Fibroblast of pulmonary artery (primary cell): Measurements from ENCODE around the gene MOB3C.
A peak's percentile ranks its signal among the peaks of the same experiment; 100 is the strongest.
"Not testable (repeated sequence)": the region's sequence is repeated elsewhere in the genome, so short reads cannot be mapped to it uniquely, and the experiment has no call there.

Experiments
- DNase-seq: peaks from one replicate; pipeline ENCODE4 v3.0.0-alpha.2; 2010; ENCODE audit warnings: low read depth
- H3K4me3 ChIP-seq: replicated peaks from 2 replicates; pipeline ENCODE4 v1.5.1; 2011; ENCODE audit warnings: low read depth, mild to moderate bottlenecking, control low read depth, low read length, moderate library complexity
- TF ChIP-seq, protein P1 (sequence below): IDR thresholded peaks from 2 replicates; pipeline ENCODE4 v1.5.1; 2011; ENCODE audit warnings: mild to moderate bottlenecking, control low read depth, low read length, inconsistent platforms; ENCODE audit errors: missing control alignments

Gene MOB3C

DNA sequence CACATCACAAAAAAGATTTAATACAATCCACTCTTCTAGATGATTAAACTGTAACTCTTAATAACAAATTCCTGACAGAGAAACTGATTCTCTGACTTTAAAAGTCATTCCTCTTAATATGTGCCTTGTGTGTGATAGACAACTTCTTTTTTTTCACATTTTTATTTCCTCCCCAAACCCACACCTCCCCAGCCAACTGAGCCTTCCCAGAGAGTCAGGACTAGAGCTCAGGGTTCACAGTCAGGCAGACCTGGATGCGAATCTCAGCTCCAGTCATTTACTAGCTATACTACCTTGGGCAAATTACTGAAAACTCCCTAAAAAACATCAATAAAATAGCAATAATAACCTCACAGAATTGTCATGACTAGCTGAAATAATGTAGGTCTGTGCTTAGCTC lies 37.4 kb upstream of the MOB3C start:
- TF ChIP-seq, protein P1, sequence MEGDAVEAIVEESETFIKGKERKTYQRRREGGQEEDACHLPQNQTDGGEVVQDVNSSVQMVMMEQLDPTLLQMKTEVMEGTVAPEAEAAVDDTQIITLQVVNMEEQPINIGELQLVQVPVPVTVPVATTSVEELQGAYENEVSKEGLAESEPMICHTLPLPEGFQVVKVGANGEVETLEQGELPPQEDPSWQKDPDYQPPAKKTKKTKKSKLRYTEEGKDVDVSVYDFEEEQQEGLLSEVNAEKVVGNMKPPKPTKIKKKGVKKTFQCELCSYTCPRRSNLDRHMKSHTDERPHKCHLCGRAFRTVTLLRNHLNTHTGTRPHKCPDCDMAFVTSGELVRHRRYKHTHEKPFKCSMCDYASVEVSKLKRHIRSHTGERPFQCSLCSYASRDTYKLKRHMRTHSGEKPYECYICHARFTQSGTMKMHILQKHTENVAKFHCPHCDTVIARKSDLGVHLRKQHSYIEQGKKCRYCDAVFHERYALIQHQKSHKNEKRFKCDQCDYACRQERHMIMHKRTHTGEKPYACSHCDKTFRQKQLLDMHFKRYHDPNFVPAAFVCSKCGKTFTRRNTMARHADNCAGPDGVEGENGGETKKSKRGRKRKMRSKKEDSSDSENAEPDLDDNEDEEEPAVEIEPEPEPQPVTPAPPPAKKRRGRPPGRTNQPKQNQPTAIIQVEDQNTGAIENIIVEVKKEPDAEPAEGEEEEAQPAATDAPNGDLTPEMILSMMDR, result no peak
- H3K4me3 ChIP-seq, result no peak overlapping the region

DNA sequence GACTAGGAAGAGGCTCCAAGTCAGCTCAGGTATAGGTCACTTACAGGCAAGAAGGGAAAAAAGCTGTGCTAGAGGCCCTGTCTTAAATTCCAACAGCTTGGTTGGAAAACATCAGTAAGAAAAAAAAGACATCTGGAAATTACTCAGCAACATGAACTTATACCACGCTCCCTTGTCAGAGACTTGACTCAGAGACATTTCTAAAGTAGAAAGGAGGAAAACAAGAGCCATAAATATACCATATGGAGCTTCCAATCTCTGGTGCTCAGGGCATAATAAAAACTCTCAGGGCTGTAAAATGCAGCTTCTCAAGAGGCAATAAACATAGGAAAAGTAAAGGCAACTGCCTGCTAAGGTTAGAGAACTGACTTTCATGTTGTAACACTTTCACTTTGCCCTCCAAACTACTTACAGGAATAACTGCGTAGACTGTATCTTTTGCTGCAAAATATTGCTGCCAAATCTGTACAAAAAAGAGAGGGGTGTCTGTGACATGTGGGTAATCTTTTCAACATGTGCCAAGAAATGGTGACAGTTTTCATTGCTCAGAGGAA lies 36.9 kb upstream of the MOB3C start:
- peak; percentile 16 for DNase-seq
- TF ChIP-seq, protein P1, result no peak
- no peak overlapping the region for H3K4me3 ChIP-seq

More for the DNA sequence above, 37.4 kb upstream of the MOB3C start:
- DNase-seq, result no peak

DNA sequence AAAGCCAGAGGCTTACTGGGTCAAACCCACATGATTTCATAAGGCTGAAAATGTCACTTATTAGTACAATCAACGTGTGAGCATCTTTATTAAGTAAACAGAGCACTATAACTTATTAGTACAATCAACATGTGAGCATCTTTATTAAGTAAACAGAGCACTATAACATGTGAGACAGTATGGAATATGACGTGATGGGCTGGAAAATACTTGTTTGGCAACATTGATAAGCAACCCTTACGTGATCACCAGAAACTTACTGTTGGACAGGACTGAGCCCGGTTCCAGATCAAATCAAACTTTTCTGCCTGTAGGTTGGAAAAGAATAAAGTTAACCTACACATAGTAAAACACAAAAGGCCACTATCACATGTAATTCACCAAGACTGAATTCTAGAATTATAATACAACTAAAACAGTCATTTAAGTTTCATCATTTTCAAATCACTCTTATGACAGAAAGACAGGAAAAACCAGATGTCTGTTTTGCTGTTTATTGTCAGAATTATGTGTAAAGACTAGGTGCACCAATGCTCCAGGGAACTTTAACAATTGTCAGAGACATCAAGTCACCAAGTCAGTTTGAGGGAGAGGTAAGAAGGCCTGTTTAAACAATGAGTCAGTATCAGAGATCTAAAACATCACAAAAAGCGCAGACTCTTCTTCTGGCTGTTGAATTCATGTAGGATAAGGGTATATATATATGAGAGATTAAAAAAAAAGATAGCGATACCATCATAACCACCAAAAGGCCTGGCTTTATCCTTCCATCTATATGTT lies 35.9 kb upstream of the MOB3C start:
- TF ChIP-seq, protein P1, result no peak
- DNase-seq, result no peak
- H3K4me3 ChIP-seq, result no peak overlapping the region

DNA sequence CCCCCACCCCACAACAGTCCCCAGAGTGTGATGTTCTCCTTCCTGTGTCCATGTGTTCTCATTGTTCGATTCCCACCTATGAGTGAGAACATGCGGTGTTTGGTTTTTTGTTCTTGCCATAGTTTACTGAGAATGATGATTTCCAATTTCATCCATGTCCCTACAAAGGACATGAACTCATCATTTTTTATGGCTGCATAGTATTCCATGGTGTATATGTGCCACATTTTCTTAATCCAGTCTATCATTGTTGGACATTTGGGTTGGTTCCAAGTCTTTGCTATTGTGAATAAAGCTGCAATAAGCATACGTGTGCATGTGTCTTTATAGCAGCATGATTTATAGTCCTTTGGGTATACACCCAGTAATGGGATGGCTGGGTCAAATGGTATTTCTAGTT lies 34.5 kb upstream of the MOB3C start:
- H3K4me3 ChIP-seq, DNase-seq: not testable (repeated sequence)

DNA sequence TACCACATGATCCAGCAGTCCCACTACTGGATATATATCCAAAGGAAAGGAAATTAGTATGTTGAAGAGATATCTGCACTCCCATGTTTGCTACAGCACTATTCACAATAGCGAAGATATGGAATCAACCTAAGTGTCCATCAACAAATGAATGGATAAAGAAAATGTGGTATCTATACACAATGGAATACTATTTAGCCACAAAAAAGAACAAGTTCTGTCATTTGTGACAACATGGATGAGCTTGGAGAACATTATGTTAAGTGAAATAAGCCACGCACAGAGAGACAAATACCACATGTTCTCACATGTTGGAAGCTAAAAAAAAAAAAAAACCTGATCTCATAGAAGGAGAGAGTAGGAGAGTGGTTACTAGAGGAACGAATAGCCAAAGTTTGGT lies 33.9 kb upstream of the MOB3C start:
- no peak overlapping the region for H3K4me3 ChIP-seq
- TF ChIP-seq, protein P1, result no peak
- DNase-seq, result no peak

DNA sequence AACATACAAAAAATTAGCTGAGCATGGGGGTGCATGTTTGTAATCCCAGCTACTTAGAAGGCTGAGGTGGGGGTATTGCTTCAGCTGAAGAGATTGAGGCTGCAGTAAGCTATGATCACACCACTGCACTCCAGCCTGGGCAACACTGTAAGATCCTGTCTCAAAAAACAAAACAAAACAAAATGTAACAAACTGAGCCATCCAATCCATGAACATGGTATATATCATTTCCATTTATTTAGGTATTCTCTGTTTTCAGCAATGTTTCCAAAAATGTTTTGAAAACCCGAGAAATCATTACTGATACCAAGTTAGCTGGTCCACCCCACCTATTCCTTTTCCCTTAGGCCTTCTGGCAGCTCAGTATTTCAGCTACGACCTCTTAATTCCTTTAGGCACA lies 33.2 kb upstream of the MOB3C start:
- no peak overlapping the region for H3K4me3 ChIP-seq
- DNase-seq, result no peak
- TF ChIP-seq, protein P1, result no peak

DNA sequence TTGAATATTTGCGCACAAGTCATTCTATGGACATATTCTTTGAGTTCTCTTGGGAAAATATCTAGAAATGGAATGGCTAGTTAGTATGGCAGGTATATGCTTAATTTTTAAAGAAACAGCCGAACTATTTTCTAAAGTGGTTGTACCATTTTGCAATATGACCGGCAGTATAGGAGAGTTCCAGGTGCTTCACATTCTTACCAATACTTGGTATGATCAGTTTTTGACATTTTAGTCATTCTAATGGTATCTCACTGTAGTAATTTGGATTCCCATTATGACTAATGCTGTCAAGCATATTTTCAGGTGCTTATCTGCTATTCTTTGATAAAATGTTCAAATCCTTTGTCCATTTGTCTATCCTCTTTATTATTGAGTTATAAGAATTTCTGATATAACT lies 31.0 kb upstream of the MOB3C start:
- TF ChIP-seq, protein P1, result no peak
- no peak overlapping the region for H3K4me3 ChIP-seq
- no peak for DNase-seq
